SK-N-SH treated with all-trans-retinoic acid at 6 μM for 48 hours (cell line): Measurements from ENCODE around the gene PLCB1.
A peak's percentile ranks its signal among the peaks of the same experiment; 100 is the strongest.

ENCODE experiments used
- ATAC-seq: fragments of 200-7000 bp; cut with Tn5 transposase; 3 replicates; pipeline ENCODE4 v1.9.1; 2020; ENCODE audit warnings: mild to moderate bottlenecking, moderate library complexity
- ARNTL ChIP-seq: fragments of 450-650 bp; formaldehyde crosslinking; IDR thresholded peaks from 2 replicates; pipeline ENCODE4 v1.5.0; 2020; ENCODE audit warnings: low read depth, mild to moderate bottlenecking, moderate library complexity, borderline replicate concordance
- BACH2 ChIP-seq: fragments of 250-450 bp; sonication (Bioruptor Pico); IDR thresholded peaks from 2 replicates; pipeline ENCODE4 v1.9.0; 2021; ENCODE audit warnings: mild to moderate bottlenecking, borderline replicate concordance
- CSDC2 ChIP-seq: fragments of 250-450 bp; sonication (Bioruptor Pico); IDR thresholded peaks from 2 replicates; pipeline ENCODE4 v1.5.0; 2020; ENCODE audit warnings: mild to moderate bottlenecking, moderate library complexity
- ESRRG ChIP-seq: fragments of 250-450 bp; sonication (Bioruptor Pico); IDR thresholded peaks from 2 replicates; pipeline ENCODE4 v1.6.1; 2021; ENCODE audit warnings: mild to moderate bottlenecking
- GLIS3 ChIP-seq: fragments of 250-450 bp; sonication (Bioruptor Pico); IDR thresholded peaks from 2 replicates; pipeline ENCODE4 v1.5.0; 2020; ENCODE audit warnings: mild to moderate bottlenecking, moderate library complexity
- ISL1 ChIP-seq: fragments of 250-450 bp; sonication (Bioruptor Pico); IDR thresholded peaks from 2 replicates; pipeline ENCODE4 v2.1.2; 2022; ENCODE audit warnings: mild to moderate bottlenecking, moderate library complexity
- OSR1 ChIP-seq: fragments of 250-450 bp; sonication (Bioruptor Pico); IDR thresholded peaks from 2 replicates; pipeline ENCODE4 v1.8.0; 2022; ENCODE audit warnings: moderate library complexity, mild to moderate bottlenecking, inconsistent platforms
- PPARA ChIP-seq: fragments of 250-450 bp; sonication (Bioruptor Pico); IDR thresholded peaks from 2 replicates; pipeline ENCODE4 v1.5.0; 2020; ENCODE audit warnings: mild to moderate bottlenecking, borderline replicate concordance
- RARB ChIP-seq: fragments of 250-450 bp; sonication (Bioruptor Pico); IDR thresholded peaks from 2 replicates; pipeline ENCODE4 v1.8.0; 2021; ENCODE audit warnings: mild to moderate bottlenecking, moderate library complexity
- SNAI2 ChIP-seq: fragments of 250-450 bp; sonication (Bioruptor Pico); IDR thresholded peaks from 2 replicates; pipeline ENCODE4 v1.5.0; 2020; ENCODE audit warnings: mild to moderate bottlenecking, moderate library complexity
- TCF4 ChIP-seq: fragments of 250-450 bp; sonication (Bioruptor Pico); IDR thresholded peaks from 2 replicates; pipeline ENCODE4 v1.8.0; 2021; ENCODE audit warnings: mild to moderate bottlenecking, moderate library complexity, borderline replicate concordance
- TOX ChIP-seq: fragments of 250-450 bp; sonication (Bioruptor Pico); IDR thresholded peaks from 2 replicates; pipeline ENCODE4 v1.8.0; 2021; ENCODE audit warnings: mild to moderate bottlenecking, moderate library complexity, borderline replicate concordance
- ZC3H10 ChIP-seq: fragments of 250-450 bp; sonication (Bioruptor Pico); IDR thresholded peaks from 2 replicates; pipeline ENCODE4 v1.5.1; 2021; ENCODE audit warnings: mild to moderate bottlenecking, moderate library complexity
- ZFP3 ChIP-seq: fragments of 250-450 bp; sonication (Bioruptor Pico); IDR thresholded peaks from 2 replicates; pipeline ENCODE4 v1.5.0; 2020; ENCODE audit warnings: mild to moderate bottlenecking, moderate library complexity
- ZFP30 ChIP-seq: fragments of 450-650 bp; formaldehyde crosslinking; IDR thresholded peaks from 2 replicates; pipeline ENCODE4 v1.5.0; 2022; ENCODE audit warnings: mild to moderate bottlenecking, moderate library complexity
- ZNF565 ChIP-seq: fragments of 450-650 bp; formaldehyde crosslinking; conservative IDR thresholded peaks from 2 replicates; pipeline ENCODE4 v1.5.0; 2020; ENCODE audit warnings: low read depth, mild to moderate bottlenecking, moderate library complexity
- ZNF70 ChIP-seq: fragments of 450-650 bp; formaldehyde crosslinking; IDR thresholded peaks from 2 replicates; pipeline ENCODE4 v1.5.0; 2020; ENCODE audit warnings: mild to moderate bottlenecking, moderate library complexity
- ZNF8 ChIP-seq: fragments of 450-650 bp; formaldehyde crosslinking; IDR thresholded peaks from 2 replicates; pipeline ENCODE4 v1.5.0; 2020; ENCODE audit warnings: mild to moderate bottlenecking, moderate library complexity
- TF ChIP-seq, protein P1 (sequence below): fragments of 250-450 bp; sonication (Bioruptor Pico); IDR thresholded peaks from 2 replicates; pipeline ENCODE4 v1.8.0; 2020; ENCODE audit warnings: mild to moderate bottlenecking, moderate library complexity, borderline replicate concordance
- TF ChIP-seq, protein P2 (sequence below): fragments of 250-450 bp; sonication (Bioruptor Pico); IDR thresholded peaks from 2 replicates; pipeline ENCODE4 v1.8.0; 2021; ENCODE audit warnings: low read depth, mild to moderate bottlenecking, moderate library complexity, borderline replicate concordance
- TF ChIP-seq, protein P3 (sequence below): fragments of 250-450 bp; sonication (Bioruptor Pico); IDR thresholded peaks from 2 replicates; pipeline ENCODE4 v1.5.0; 2020; ENCODE audit warnings: mild to moderate bottlenecking, moderate library complexity
- TF ChIP-seq, protein P4 (sequence below): fragments of 250-450 bp; sonication (Bioruptor Pico); IDR thresholded peaks from 2 replicates; pipeline ENCODE4 v1.5.1; 2021; ENCODE audit warnings: mild to moderate bottlenecking, moderate library complexity

The PLCB1 gene

DNA sequence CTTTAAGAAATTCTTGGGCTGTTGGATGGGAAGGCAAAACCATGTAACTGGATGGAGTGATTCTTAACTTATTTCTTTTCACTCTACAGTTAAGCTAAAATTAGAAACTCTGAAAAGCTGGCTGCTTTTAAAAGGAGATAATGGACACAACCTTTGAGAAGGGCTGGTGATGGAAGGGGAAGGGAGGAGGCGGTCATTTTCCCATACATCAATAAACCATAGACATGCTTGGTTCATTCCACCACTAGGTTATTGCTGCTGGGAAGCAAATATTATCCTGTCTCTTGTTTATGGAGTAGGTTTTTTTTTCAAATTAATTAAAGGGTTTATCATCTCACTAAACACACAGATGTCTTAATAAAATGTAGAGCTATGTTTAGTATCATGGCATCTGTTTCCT lies 76.2 kb downstream of the PLCB1 start:
- no peak for ATAC-seq
- no peak for TF ChIP-seq ZFP3
- no peak for TF ChIP-seq PPARA (CRISPR knock-in tag)
- TF ChIP-seq ZNF8 (CRISPR knock-in tag): no peak
- no peak for TF ChIP-seq RARB (CRISPR knock-in tag)
- no peak for TF ChIP-seq GLIS3 (CRISPR knock-in tag)
- no peak for TF ChIP-seq TOX (CRISPR knock-in tag)
- no peak for TF ChIP-seq ESRRG (CRISPR knock-in tag)
- no peak for TF ChIP-seq CSDC2 (CRISPR knock-in tag)
- TF ChIP-seq ZNF70 (CRISPR knock-in tag): no peak
- TF ChIP-seq ZFP30: no peak
- TF ChIP-seq, protein P1, sequence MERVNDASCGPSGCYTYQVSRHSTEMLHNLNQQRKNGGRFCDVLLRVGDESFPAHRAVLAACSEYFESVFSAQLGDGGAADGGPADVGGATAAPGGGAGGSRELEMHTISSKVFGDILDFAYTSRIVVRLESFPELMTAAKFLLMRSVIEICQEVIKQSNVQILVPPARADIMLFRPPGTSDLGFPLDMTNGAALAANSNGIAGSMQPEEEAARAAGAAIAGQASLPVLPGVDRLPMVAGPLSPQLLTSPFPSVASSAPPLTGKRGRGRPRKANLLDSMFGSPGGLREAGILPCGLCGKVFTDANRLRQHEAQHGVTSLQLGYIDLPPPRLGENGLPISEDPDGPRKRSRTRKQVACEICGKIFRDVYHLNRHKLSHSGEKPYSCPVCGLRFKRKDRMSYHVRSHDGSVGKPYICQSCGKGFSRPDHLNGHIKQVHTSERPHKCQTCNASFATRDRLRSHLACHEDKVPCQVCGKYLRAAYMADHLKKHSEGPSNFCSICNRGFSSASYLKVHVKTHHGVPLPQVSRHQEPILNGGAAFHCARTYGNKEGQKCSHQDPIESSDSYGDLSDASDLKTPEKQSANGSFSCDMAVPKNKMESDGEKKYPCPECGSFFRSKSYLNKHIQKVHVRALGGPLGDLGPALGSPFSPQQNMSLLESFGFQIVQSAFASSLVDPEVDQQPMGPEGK (CRISPR knock-in tag): no peak
- TF ChIP-seq, protein P2, sequence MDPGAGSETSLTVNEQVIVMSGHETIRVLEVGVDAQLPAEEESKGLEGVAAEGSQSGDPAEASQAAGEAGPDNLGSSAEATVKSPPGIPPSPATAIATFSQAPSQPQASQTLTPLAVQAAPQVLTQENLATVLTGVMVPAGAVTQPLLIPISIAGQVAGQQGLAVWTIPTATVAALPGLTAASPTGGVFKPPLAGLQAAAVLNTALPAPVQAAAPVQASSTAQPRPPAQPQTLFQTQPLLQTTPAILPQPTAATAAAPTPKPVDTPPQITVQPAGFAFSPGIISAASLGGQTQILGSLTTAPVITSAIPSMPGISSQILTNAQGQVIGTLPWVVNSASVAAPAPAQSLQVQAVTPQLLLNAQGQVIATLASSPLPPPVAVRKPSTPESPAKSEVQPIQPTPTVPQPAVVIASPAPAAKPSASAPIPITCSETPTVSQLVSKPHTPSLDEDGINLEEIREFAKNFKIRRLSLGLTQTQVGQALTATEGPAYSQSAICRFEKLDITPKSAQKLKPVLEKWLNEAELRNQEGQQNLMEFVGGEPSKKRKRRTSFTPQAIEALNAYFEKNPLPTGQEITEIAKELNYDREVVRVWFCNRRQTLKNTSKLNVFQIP (CRISPR knock-in tag): no peak
- TF ChIP-seq, protein P3, sequence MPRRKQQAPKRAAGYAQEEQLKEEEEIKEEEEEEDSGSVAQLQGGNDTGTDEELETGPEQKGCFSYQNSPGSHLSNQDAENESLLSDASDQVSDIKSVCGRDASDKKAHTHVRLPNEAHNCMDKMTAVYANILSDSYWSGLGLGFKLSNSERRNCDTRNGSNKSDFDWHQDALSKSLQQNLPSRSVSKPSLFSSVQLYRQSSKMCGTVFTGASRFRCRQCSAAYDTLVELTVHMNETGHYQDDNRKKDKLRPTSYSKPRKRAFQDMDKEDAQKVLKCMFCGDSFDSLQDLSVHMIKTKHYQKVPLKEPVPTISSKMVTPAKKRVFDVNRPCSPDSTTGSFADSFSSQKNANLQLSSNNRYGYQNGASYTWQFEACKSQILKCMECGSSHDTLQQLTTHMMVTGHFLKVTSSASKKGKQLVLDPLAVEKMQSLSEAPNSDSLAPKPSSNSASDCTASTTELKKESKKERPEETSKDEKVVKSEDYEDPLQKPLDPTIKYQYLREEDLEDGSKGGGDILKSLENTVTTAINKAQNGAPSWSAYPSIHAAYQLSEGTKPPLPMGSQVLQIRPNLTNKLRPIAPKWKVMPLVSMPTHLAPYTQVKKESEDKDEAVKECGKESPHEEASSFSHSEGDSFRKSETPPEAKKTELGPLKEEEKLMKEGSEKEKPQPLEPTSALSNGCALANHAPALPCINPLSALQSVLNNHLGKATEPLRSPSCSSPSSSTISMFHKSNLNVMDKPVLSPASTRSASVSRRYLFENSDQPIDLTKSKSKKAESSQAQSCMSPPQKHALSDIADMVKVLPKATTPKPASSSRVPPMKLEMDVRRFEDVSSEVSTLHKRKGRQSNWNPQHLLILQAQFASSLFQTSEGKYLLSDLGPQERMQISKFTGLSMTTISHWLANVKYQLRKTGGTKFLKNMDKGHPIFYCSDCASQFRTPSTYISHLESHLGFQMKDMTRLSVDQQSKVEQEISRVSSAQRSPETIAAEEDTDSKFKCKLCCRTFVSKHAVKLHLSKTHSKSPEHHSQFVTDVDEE: no peak
- no peak for TF ChIP-seq SNAI2 (CRISPR knock-in tag)
- no peak for TF ChIP-seq TCF4 (CRISPR knock-in tag)
- no peak for TF ChIP-seq ZNF565 (CRISPR knock-in tag)
- no peak for TF ChIP-seq OSR1
- TF ChIP-seq ARNTL: no peak

DNA sequence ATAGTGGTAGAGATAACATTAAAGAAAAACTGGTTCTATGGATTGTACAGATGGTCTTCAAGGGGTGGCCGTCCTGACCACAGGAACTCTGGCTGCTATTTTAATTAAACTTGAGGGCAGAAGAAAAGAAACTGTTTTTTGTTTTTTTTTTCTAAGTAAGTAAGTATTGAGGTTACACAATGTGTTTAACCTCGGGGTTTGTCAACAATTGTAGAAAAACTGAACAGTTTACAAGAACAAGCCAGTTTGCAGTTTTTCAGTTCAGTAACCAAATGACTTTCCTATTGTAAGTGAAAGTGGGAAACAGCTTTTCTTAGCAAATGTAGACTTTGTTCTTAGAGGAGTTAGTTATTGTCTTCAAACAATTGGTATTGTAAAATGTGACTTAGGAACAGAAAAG lies 77.0 kb downstream of the PLCB1 start:
- TF ChIP-seq ISL1 (peak; percentile 29), CSDC2 (CRISPR knock-in tag) (no peak)
- ATAC-seq: no peak; the same call in 2 of the 3 replicates

DNA sequence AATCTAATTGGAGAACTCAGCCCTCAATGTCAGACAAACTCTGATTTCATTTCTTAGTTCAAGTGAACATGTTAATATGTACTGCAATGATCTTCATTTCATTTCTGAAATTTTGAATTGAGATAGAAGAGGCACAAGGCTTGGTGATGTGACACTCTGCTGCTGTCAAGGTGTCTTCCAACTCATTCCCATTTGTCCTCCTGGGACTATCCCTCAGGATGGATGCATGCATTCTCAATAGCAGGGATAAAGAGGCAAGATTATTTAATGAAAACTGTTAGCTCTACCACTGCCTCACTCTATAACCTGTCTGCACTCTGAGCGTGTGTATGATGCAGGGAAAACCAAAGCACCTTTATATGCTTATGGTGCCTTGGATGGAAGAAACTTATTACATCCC lies 78.7 kb downstream of the PLCB1 start:
- no peak for TF ChIP-seq ZNF70 (CRISPR knock-in tag)
- no peak for TF ChIP-seq ZC3H10 (CRISPR knock-in tag)
- TF ChIP-seq ESRRG (CRISPR knock-in tag): no peak
- TF ChIP-seq ZNF8 (CRISPR knock-in tag): no peak
- no peak for TF ChIP-seq PPARA (CRISPR knock-in tag)
- no peak for TF ChIP-seq ZNF565 (CRISPR knock-in tag)
- TF ChIP-seq OSR1: no peak
- TF ChIP-seq TCF4 (CRISPR knock-in tag): no peak
- TF ChIP-seq SNAI2 (CRISPR knock-in tag): no peak
- TF ChIP-seq, protein P1 (CRISPR knock-in tag): no peak
- TF ChIP-seq ISL1: no peak
- TF ChIP-seq ZFP30: no peak
- TF ChIP-seq BACH2: no peak
- TF ChIP-seq TOX (CRISPR knock-in tag): no peak
- TF ChIP-seq, protein P4, sequence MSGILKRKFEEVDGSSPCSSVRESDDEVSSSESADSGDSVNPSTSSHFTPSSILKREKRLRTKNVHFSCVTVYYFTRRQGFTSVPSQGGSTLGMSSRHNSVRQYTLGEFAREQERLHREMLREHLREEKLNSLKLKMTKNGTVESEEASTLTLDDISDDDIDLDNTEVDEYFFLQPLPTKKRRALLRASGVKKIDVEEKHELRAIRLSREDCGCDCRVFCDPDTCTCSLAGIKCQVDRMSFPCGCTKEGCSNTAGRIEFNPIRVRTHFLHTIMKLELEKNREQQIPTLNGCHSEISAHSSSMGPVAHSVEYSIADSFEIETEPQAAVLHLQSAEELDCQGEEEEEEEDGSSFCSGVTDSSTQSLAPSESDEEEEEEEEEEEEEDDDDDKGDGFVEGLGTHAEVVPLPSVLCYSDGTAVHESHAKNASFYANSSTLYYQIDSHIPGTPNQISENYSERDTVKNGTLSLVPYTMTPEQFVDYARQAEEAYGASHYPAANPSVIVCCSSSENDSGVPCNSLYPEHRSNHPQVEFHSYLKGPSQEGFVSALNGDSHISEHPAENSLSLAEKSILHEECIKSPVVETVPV (CRISPR knock-in tag): no peak
- no peak for ATAC-seq
